Naive B cell (primary cell): ENCODE results near the gene STXBP1. TPM values are rescaled to one million over a fixed set of nuclear protein-coding genes. Genes with fewer than 3 reads are reported as not detected.
A peak's percentile ranks its signal among the peaks of the same experiment; 100 is the strongest.
"Not testable (repeated sequence)": the region's sequence is repeated elsewhere in the genome, so short reads cannot be mapped to it uniquely, and the experiment has no call there.

Experiments
- ATAC-seq, 2 donors: fragments of 150-1000 bp; cut with Tn5 transposase; 2 replicates each; pipeline ENCODE4 v1.10.0; 2021; ENCODE audit warnings: low read depth in 2 of 2, mild to moderate bottlenecking in 2 of 2, moderate library complexity in 2 of 2
- DNase-seq: peaks from one replicate; pipeline ENCODE4 v3.0.0; 2022
- H3K27ac Mint-ChIP-seq, 6 donors: one replicate each; pipeline ENCODE4 v1.8.0; 2020 to 2022; ENCODE audit warnings: mild to moderate bottlenecking in 6 of 6, mixed read lengths in 6 of 6, moderate library complexity in 5 of 6, inconsistent platforms in 2 of 6
- H3K27me3 Mint-ChIP-seq, 3 donors: one replicate each; pipeline ENCODE4 v1.8.0; 2021 to 2022; ENCODE audit warnings: mixed read lengths in 3 of 3, mild to moderate bottlenecking in 1 of 3
- H3K36me3 Mint-ChIP-seq, 2 donors: one replicate each; pipeline ENCODE4 v1.8.0; 2020 to 2022; ENCODE audit warnings: mixed read lengths in 2 of 2, inconsistent platforms in 1 of 2, mild to moderate bottlenecking in 1 of 2
- H3K4me1 Mint-ChIP-seq, 3 donors: one replicate each; pipeline ENCODE4 v1.8.0; 2020 to 2022; ENCODE audit warnings: mixed read lengths in 3 of 3, inconsistent platforms in 1 of 3, mild to moderate bottlenecking in 1 of 3, moderate library complexity in 1 of 3
- H3K4me3 Mint-ChIP-seq, 8 donors: one replicate each; pipeline ENCODE4 v1.8.0; 2020 to 2022; ENCODE audit warnings: mild to moderate bottlenecking in 8 of 8, mixed read lengths in 8 of 8, moderate library complexity in 8 of 8, inconsistent platforms in 2 of 8
- H3K9me3 Mint-ChIP-seq, 7 donors: one replicate each; pipeline ENCODE4 v1.8.0; 2020 to 2022; ENCODE audit warnings: mixed read lengths in 7 of 7, mild to moderate bottlenecking in 5 of 7, inconsistent platforms in 2 of 7, moderate library complexity in 1 of 7
- polyA plus RNA-seq, 6 donors: library from polyadenylated mRNA; unstranded; fragments of 300-500 nt; fragmentation: Illumina TruSeq; gene quantifications; one replicate each; pipeline ENCODE4 v1.2.3, GENCODE V29; 2021; ENCODE audit warnings: low read depth in 6 of 6

The STXBP1 gene
- polyA plus RNA-seq, 6 donors from 2014 or later = 0.31 TPM; not detected in 5

- H3K36me3 Mint-ChIP-seq = peaks cover 0 to 6% of the 10 kb centered on the region in 2 donors
- peak overlapping the region; percentile 57 to 98 (median 82) for H3K4me3 Mint-ChIP-seq
- peaks cover 39 to 51% (median 51%) of the 10 kb centered on the region in 3 donors for H3K27me3 Mint-ChIP-seq
- no peak overlapping the region for H3K27ac Mint-ChIP-seq
- DNase-seq (peak; percentile 9), ATAC-seq (no peak)
- peaks cover 0 to 2% (median 0%) of the 10 kb centered on the region in 7 donors for H3K9me3 Mint-ChIP-seq
- H3K4me1 Mint-ChIP-seq = peaks cover 15 to 30% (median 26%) of the 10 kb centered on the region in 3 donors
Observed at GRCh38 chr9:127612939-127613582, 984 bp downstream of the STXBP1 start.

- peaks cover 0 to 6% of the 10 kb centered on the region in 2 donors for H3K36me3 Mint-ChIP-seq
Observed at GRCh38 chr9:127613583-127613954, 1.5 kb downstream of the STXBP1 start.

GRCh38 chr9:127614961-127615360, 2.9 kb downstream of the STXBP1 start:
- no peak overlapping the region for H3K27ac Mint-ChIP-seq
- no peak overlapping the region for H3K4me3 Mint-ChIP-seq
- H3K27me3 Mint-ChIP-seq = peaks cover 27 to 45% (median 42%) of the 10 kb centered on the region in 3 donors
- peaks cover 0 to 6% of the 10 kb centered on the region in 2 donors for H3K36me3 Mint-ChIP-seq
- H3K9me3 Mint-ChIP-seq = peaks cover 0 to 2% (median 0%) of the 10 kb centered on the region in 7 donors
- H3K4me1 Mint-ChIP-seq = peaks cover 13 to 17% (median 15%) of the 10 kb centered on the region in 3 donors
- ATAC-seq = no peak
- no peak for DNase-seq

More at GRCh38 chr9:127613583-127613954, 1.5 kb downstream of the STXBP1 start:
- H3K27ac Mint-ChIP-seq = peak overlapping the region in 1 of 6 donors; percentile 12
- peaks cover 0 to 2% (median 0%) of the 10 kb centered on the region in 7 donors for H3K9me3 Mint-ChIP-seq
- H3K27me3 Mint-ChIP-seq = peaks cover 38 to 51% (median 51%) of the 10 kb centered on the region in 3 donors
- peak overlapping the region; percentile 57 to 98 (median 82) for H3K4me3 Mint-ChIP-seq
- no peak for ATAC-seq
- H3K4me1 Mint-ChIP-seq = peaks cover 15 to 25% (median 21%) of the 10 kb centered on the region in 3 donors
- DNase-seq = no peak

DNA sequence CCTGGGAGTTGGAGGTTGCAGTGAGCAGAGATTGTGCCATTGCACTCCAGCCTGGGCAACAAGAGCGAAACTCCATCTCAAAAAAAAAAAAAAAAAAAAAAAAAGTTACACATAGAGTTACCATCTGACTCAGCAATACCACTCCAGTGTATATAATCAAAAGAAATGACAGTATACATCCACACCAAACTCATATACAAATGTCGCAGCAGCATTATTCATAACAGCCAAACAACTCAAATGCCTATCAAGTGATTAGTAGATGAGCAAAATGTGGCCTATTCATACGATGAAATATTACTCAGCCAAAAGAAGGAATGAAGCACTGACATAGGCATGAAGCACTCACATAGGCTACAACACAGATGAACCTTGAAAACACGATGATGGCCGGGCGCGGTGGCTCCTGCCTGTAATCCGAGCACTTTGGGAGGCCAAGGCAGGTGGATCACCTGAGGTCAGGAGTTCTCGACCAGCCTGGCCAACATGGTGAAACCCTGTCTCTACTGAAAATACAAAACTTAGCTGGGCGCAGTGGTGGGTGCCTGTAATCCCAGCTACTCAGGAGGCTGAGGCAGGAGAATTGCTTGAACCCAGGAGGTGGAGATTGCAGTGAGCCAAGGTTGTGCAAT, 9.4 kb downstream of the STXBP1 start:
- not testable (repeated sequence) for H3K4me1 Mint-ChIP-seq, H3K36me3 Mint-ChIP-seq, DNase-seq, H3K9me3 Mint-ChIP-seq, ATAC-seq, H3K4me3 Mint-ChIP-seq
- Mint-ChIP-seq H3K27me3 (peaks cover 0 to 25% (median 13%) of the 10 kb centered on the region in 3 donors), H3K27ac (peak overlapping the region in 1 of 6 donors; percentile 43)

GRCh38 chr9:127626752-127627493, 14.8 kb downstream of the STXBP1 start:
- ATAC-seq (no peak), DNase-seq (no peak)
- Mint-ChIP-seq H3K4me1 (no peaks in the 10 kb centered on the region), H3K4me3 (no peak overlapping the region), H3K27ac (no peak overlapping the region), H3K9me3 (peaks cover 4 to 12% (median 5%) of the 10 kb centered on the region in 7 donors), H3K27me3 (peaks cover 10 to 33% (median 16%) of the 10 kb centered on the region in 3 donors), H3K36me3 (no peaks in the 10 kb centered on the region)

- Mint-ChIP-seq H3K36me3 (no peaks in the 10 kb centered on the region), H3K27ac (no peak overlapping the region), H3K4me3 (no peak overlapping the region), H3K4me1 (no peaks in the 10 kb centered on the region), H3K9me3 (peaks cover 4 to 12% (median 5%) of the 10 kb centered on the region in 7 donors), H3K27me3 (peaks cover 10 to 33% (median 16%) of the 10 kb centered on the region in 3 donors)
- no peak for ATAC-seq
- no peak for DNase-seq
Observed at GRCh38 chr9:127627494-127627855, 15.4 kb downstream of the STXBP1 start.

GRCh38 chr9:127628758-127629467, 16.8 kb downstream of the STXBP1 start:
- Mint-ChIP-seq H3K4me1 (no peaks in the 10 kb centered on the region), H3K9me3 (peaks cover 4 to 12% (median 5%) of the 10 kb centered on the region in 7 donors), H3K27ac (peak overlapping the region in 2 of 6 donors; percentile 0 to 70), H3K4me3 (peak overlapping the region in 1 of 8 donors; percentile 57), H3K27me3 (peaks cover 4 to 26% (median 22%) of the 10 kb centered on the region in 3 donors), H3K36me3 (no peaks in the 10 kb centered on the region)
- DNase-seq = no peak
- no peak for ATAC-seq

DNA sequence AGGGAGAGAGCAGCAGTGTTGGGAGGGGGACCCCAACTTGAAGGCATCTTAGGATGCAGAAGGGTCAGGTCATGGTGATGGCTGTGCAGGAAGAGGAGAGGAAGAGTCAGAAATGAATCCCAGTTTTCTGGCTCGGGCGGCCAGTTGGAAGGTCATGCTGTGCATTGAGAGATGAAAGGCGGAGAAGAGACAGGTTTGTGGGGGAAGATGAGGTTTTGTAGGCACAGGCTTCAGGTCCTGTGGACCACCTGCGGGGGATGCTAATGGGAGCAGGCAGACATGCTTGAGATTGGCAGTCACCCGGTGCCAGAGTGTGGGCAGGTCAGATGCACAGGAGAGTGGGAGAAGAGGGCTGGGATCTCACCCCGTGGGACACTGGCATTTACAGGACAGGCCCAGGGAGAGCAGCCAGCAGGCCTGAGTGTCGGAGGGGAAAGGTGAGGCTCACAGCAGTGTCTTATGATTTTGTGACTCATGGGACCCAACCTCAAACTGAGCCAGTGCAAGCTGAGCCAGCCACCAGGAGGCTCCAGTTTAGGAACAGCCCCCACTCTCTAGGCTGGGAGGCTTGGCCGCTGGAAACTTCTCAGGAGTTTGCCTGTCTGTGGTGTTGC, 17.5 kb downstream of the STXBP1 start:
- Mint-ChIP-seq H3K27me3 (peaks cover 7 to 31% (median 23%) of the 10 kb centered on the region in 3 donors), H3K36me3 (no peaks in the 10 kb centered on the region), H3K9me3 (peaks cover 4 to 12% (median 5%) of the 10 kb centered on the region in 7 donors), H3K4me1 (no peaks in the 10 kb centered on the region), H3K27ac (peak overlapping the region in 2 of 6 donors; percentile 61 to 70), H3K4me3 (peak overlapping the region in 1 of 8 donors; percentile 57)
- DNase-seq = no peak
- ATAC-seq = no peak

GRCh38 chr9:127633216-127633862, 21.3 kb downstream of the STXBP1 start:
- Mint-ChIP-seq H3K27me3 (peaks cover 9 to 39% (median 23%) of the 10 kb centered on the region in 3 donors), H3K9me3 (peaks cover 4 to 12% (median 5%) of the 10 kb centered on the region in 7 donors), H3K4me1 (no peaks in the 10 kb centered on the region), H3K27ac (no peak overlapping the region), H3K36me3 (no peaks in the 10 kb centered on the region), H3K4me3 (no peak overlapping the region)
- ATAC-seq = no peak
- DNase-seq = no peak

DNA sequence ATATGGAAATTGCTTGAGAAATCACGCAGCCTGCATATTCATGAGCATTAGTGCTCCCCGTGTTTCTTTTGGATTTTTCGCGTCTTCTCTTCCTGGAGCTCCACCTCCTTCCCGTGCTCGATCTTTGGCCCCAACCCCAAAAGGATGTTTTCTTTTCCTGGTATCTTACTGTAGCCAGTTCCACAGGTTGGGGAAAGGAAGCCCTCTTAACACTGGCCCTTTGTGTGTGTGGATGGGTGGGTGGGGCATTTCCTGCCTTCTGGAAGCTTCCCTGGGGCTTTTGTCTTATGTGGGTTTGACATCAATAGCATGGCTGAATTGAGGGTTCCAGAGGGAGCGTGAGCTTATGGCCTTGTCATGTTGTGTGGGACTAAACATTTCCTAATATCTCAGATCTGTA, 21.9 kb downstream of the STXBP1 start:
- Mint-ChIP-seq H3K27ac (no peak overlapping the region), H3K4me3 (no peak overlapping the region), H3K4me1 (no peaks in the 10 kb centered on the region), H3K27me3 (peaks cover 6 to 35% (median 17%) of the 10 kb centered on the region in 3 donors), H3K9me3 (peaks cover 3 to 12% (median 5%) of the 10 kb centered on the region in 7 donors), H3K36me3 (no peaks in the 10 kb centered on the region)
- DNase-seq (no peak), ATAC-seq (no peak)

GRCh38 chr9:127634698-127635097, 22.6 kb downstream of the STXBP1 start:
- Mint-ChIP-seq H3K27me3 (peaks cover 5 to 33% (median 10%) of the 10 kb centered on the region in 3 donors), H3K27ac (no peak overlapping the region), H3K4me3 (no peak overlapping the region), H3K9me3 (peaks cover 0 to 12% (median 5%) of the 10 kb centered on the region in 7 donors), H3K4me1 (no peaks in the 10 kb centered on the region), H3K36me3 (no peaks in the 10 kb centered on the region)
- ATAC-seq (no peak), DNase-seq (no peak)

GRCh38 chr9:127635201-127635735, 23.2 kb downstream of the STXBP1 start:
- peaks cover 0 to 12% (median 5%) of the 10 kb centered on the region in 7 donors for H3K9me3 Mint-ChIP-seq
- ATAC-seq = no peak

More at GRCh38 chr9:127635201-127635735, 23.2 kb downstream of the STXBP1 start:
- no peaks in the 10 kb centered on the region for H3K4me1 Mint-ChIP-seq
- H3K36me3 Mint-ChIP-seq = no peaks in the 10 kb centered on the region
- no peak for DNase-seq
- peaks cover 5 to 31% (median 8%) of the 10 kb centered on the region in 3 donors for H3K27me3 Mint-ChIP-seq
- H3K27ac Mint-ChIP-seq = no peak overlapping the region
- H3K4me3 Mint-ChIP-seq = no peak overlapping the region
